Left colon (tissue), 2 donors: ENCODE data around the gene FBH1. TPM values are rescaled to one million over a fixed set of nuclear protein-coding genes. Genes with fewer than 3 reads are reported as not detected.
"Not testable (repeated sequence)": the region's sequence is repeated elsewhere in the genome, so short reads cannot be mapped to it uniquely, and the experiment has no call there.

Experiments used
- ATAC-seq: fragments of 200-7000 bp; cut with Tn5 transposase; one replicate; pipeline ENCODE4 v1.9.1; 2020; ENCODE audit warnings: mild to moderate bottlenecking, moderate library complexity
- DNase-seq, 2 donors: peaks; one replicate each; pipeline ENCODE4 v3.0.0-alpha.2; 2020
- intact Hi-C, 2 donors: fragments of 100-400 bp; cut with DNase I in 1 of 2; cut with micrococcal nuclease in 1 of 2; formaldehyde crosslinking; loops; one replicate each; pipeline versions ENCODE4 v1.11.2 to v1.14.0; 2022; cut with DNase I, micrococcal nuclease
- total RNA-seq, 2 donors: library from RNA; stranded (reverse); fragmentation: NEBNext Ultra II Directional; extraction: Animal tissue kit (Norgen Biotek cat#: 25700); gene quantifications; one replicate each; pipeline ENCODE4 v1.2.1, GENCODE V29; 2021
- donor health status: DM: no; HTN: no; CAD: no.
- donor health status: DM: yes; HTN: yes; CAD: no.

FBH1 gene
- total RNA-seq, 2 donors from 2014 or later: 75.3 to 89.7 TPM

GRCh38 chr10:5869156-5869555 lies 20.9 kb upstream of the FBH1 start:
- DNase-seq (no peak), ATAC-seq (no peak)
- intact Hi-C loops: no loop called here

GRCh38 chr10:5871596-5871995 lies 18.4 kb upstream of the FBH1 start:
- ATAC-seq: no peak

GRCh38 chr10:5873515-5873995 lies 16.5 kb upstream of the FBH1 start:
- DNase-seq (peak in 1 of 2 donors; percentile 74), ATAC-seq (peak; percentile 89)
- intact Hi-C loops: loop anchor here in 1 of 2 donors (10.0 kb wide), 1 partner anchor 59 kb away; the partner anchor contains the start of gene GDI2

More at GRCh38 chr10:5871596-5871995, 18.4 kb upstream of the FBH1 start:
- no peak for DNase-seq
- intact Hi-C loops: loop anchor here in 1 of 2 donors (10.0 kb wide), 1 partner anchor 57 kb away; the partner anchor contains the start of gene GDI2

GRCh38 chr10:5876181-5876768 lies 13.8 kb upstream of the FBH1 start:
- intact Hi-C loops: loop anchor here in 1 of 2 donors (10.0 kb wide), 1 partner anchor 61 kb away; the partner anchor contains the start of gene GDI2
- no peak for ATAC-seq
- DNase-seq: no peak

GRCh38 chr10:5877041-5877440 lies 13.0 kb upstream of the FBH1 start:
- ATAC-seq, DNase-seq: not testable (repeated sequence)
- intact Hi-C loops: loop anchor here in 1 of 2 donors (10.0 kb wide), 1 partner anchor 62 kb away; the partner anchor contains the start of gene GDI2

- intact Hi-C loops: no loop called here
- DNase-seq (no peak), ATAC-seq (peak; percentile 79)
Observed at GRCh38 chr10:5882961-5883360, 7.1 kb upstream of the FBH1 start.

- no peak for ATAC-seq
- DNase-seq: no peak
Observed at GRCh38 chr10:5885619-5886018, 4.4 kb upstream of the FBH1 start.

GRCh38 chr10:5887029-5887428 lies 3.0 kb upstream of the FBH1 start:
- ATAC-seq (no peak), DNase-seq (no peak)
- intact Hi-C loops: no loop called here

More at GRCh38 chr10:5885619-5886018, 4.4 kb upstream of the FBH1 start:
- intact Hi-C loops: no loop called here

GRCh38 chr10:5887641-5888040 lies 2.4 kb upstream of the FBH1 start:
- DNase-seq (no peak), ATAC-seq (no peak)
- intact Hi-C loops: no loop called here

- intact Hi-C loops: no loop called here
- DNase-seq: no peak
- peak; percentile 18 for ATAC-seq
Observed at GRCh38 chr10:5888351-5888750, 1.7 kb upstream of the FBH1 start.

GRCh38 chr10:5888843-5889623 lies 1.0 kb upstream of the FBH1 start:
- ATAC-seq (peak; percentile 29), DNase-seq (peak in 1 of 2 donors; percentile 56)
- intact Hi-C loops: no loop called here

GRCh38 chr10:5890452-5890915 lies 441 bp downstream of the FBH1 start:
- DNase-seq: peak in 1 of 2 donors; percentile 43
- intact Hi-C loops: no loop called here

GRCh38 chr10:5891009-5891408 lies 966 bp downstream of the FBH1 start:
- DNase-seq (no peak), ATAC-seq (no peak)
- intact Hi-C loops: no loop called here

More at GRCh38 chr10:5890452-5890915, 441 bp downstream of the FBH1 start:
- peak; percentile 3 for ATAC-seq

GRCh38 chr10:5892007-5892406 lies 2.0 kb downstream of the FBH1 start:
- ATAC-seq (no peak), DNase-seq (no peak)
- intact Hi-C loops: no loop called here

- DNase-seq (no peak), ATAC-seq (no peak)
- intact Hi-C loops: no loop called here
Observed at GRCh38 chr10:5893321-5893720, 3.3 kb downstream of the FBH1 start.

- no peak for ATAC-seq
- DNase-seq: no peak
- intact Hi-C loops: no loop called here
Observed at GRCh38 chr10:5894403-5894802, 4.4 kb downstream of the FBH1 start.

GRCh38 chr10:5894873-5895272 lies 4.8 kb downstream of the FBH1 start:
- DNase-seq (no peak), ATAC-seq (no peak)
- intact Hi-C loops: no loop called here

GRCh38 chr10:5895365-5895764 lies 5.3 kb downstream of the FBH1 start:
- ATAC-seq (no peak), DNase-seq (no peak)
- intact Hi-C loops: no loop called here

- ATAC-seq (no peak), DNase-seq (no peak)
- intact Hi-C loops: no loop called here
Observed at GRCh38 chr10:5895804-5896203, 5.8 kb downstream of the FBH1 start.
